ENCODE data around the gene NCAPD3.
"Not testable (repeated sequence)": the region's sequence is repeated elsewhere in the genome, so short reads cannot be mapped to it uniquely, and the experiment has no call there.

The NCAPD3 gene, protein sequence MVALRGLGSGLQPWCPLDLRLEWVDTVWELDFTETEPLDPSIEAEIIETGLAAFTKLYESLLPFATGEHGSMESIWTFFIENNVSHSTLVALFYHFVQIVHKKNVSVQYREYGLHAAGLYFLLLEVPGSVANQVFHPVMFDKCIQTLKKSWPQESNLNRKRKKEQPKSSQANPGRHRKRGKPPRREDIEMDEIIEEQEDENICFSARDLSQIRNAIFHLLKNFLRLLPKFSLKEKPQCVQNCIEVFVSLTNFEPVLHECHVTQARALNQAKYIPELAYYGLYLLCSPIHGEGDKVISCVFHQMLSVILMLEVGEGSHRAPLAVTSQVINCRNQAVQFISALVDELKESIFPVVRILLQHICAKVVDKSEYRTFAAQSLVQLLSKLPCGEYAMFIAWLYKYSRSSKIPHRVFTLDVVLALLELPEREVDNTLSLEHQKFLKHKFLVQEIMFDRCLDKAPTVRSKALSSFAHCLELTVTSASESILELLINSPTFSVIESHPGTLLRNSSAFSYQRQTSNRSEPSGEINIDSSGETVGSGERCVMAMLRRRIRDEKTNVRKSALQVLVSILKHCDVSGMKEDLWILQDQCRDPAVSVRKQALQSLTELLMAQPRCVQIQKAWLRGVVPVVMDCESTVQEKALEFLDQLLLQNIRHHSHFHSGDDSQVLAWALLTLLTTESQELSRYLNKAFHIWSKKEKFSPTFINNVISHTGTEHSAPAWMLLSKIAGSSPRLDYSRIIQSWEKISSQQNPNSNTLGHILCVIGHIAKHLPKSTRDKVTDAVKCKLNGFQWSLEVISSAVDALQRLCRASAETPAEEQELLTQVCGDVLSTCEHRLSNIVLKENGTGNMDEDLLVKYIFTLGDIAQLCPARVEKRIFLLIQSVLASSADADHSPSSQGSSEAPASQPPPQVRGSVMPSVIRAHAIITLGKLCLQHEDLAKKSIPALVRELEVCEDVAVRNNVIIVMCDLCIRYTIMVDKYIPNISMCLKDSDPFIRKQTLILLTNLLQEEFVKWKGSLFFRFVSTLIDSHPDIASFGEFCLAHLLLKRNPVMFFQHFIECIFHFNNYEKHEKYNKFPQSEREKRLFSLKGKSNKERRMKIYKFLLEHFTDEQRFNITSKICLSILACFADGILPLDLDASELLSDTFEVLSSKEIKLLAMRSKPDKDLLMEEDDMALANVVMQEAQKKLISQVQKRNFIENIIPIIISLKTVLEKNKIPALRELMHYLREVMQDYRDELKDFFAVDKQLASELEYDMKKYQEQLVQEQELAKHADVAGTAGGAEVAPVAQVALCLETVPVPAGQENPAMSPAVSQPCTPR (N-terminal part only)

DNA sequence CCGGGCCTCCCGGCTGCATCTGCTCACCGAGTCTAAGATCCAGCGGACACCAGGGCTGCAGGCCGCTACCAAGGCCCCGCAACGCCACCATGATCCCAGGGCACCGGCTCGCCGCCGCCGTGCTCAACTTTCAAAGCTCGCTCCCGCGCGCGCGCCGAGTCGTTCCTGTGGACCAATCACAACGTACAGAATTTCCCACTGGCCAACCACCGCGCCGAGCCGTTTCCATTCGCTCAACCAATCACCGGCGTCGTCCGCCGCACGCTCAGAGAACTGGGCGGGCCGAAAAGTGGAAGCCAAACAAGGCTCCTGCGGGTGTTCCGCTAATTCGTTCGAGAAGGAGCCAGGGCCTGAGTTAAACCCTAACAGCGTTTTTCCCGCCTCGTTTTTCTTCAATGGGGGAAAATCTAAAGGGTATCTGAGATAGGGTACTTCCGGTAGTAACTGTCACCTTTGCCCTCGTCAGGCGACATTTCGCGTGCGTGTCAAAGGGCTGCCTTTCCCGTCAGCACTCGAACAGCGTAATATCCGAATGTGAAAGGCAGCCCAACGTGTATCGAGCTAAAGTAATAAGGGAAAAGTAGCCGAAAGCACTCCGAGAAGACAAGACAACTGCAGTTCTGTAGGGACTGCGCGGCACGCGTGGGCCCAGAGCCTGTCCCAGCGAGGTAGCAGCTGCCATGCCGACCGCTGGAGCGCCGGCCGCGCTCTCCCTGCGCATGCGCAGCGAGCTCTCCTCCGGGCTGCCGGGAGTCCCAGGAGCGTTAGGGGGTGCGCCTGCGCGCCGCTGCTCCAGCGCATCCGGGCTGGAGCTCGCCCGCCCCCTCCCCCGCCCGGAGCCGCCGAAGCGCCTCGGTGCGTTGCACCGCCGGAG, at the start of gene NCAPD3, which contains the start of gene VPS26B:
NCAPD3 (minus strand) TSS at position 132 of the 874 bp plus-strand sequence; CDS start at position 91, 41 bp downstream.
VPS26B (plus strand) TSS at position 836 of the 874 bp plus-strand sequence. CDS start 452 bp downstream, outside the sequence.
- DNase-seq (ENCODE audit: low read depth in 2 of 2), result peak; percentile 89 to 94

DNA sequence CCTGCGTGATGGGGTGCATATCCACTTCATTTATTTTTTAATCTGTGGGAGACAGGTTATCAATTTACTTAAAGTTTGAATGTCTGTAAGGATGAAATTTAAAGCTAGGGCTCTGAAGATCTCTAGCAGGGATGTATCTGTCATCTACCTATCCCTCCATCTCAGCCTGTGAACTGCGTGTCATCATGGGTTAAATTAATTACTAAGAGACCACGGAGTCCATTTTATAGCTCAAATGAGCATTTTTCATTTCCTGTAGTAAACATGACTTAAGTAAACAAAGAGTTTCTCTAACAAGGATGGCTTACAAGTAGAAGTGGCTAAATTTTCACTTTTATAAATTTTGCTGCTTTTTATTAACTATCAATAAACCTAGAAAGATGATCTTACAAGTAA, 49.5 kb upstream of the NCAPD3 start:
- DNase-seq (ENCODE audit: low read depth in 2 of 2), result no peak

DNA sequence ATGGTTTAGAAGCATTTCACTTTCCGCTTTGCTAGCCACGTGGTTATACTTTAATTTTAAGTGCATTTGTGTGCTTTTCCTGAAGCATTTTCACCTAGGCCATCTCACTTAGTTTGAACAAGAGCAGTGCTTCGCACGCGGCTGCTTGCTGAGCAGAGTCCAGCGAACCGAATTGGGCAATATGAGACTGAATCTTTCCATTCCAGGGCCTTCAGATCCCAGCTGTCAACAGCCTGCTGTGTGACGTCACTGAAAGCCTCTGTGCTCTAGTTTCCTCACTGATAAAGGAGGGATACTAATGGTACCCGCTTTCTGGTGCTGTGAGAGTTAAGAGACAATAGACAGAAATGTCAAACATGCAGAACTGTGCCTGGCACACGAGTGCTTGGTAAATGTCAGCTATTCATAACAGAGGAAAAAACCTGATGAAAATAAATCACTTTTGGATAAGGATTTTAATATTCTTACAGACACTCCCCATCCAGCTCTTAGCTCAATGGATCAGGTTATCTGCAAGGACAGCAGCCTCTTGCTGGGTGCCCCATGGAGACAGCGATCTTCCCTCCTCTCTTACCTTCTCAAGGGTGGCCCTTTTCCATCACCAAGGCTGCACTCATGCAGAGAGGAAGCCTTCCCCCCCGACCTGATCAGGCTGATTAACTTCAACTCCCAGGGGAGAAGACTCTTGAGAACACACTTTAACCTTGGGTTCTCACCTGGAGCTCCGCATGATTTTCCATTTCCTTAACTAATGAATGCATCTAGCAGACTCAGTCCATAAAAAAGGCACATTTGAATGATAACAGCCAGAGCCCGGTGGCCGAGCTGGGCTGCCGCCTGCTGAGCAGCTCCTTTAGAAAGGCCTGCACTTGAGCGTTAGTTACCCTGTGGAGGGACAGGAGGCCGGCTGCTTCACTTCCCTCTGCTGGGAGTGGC, 48.9 kb upstream of the NCAPD3 start:
- no peak for DNase-seq (ENCODE audit: low read depth in 2 of 2)

GRCh38 chr11:134271978-134272377, 48.2 kb upstream of the NCAPD3 start:
- no peak for DNase-seq (ENCODE audit: low read depth in 2 of 2)

DNA sequence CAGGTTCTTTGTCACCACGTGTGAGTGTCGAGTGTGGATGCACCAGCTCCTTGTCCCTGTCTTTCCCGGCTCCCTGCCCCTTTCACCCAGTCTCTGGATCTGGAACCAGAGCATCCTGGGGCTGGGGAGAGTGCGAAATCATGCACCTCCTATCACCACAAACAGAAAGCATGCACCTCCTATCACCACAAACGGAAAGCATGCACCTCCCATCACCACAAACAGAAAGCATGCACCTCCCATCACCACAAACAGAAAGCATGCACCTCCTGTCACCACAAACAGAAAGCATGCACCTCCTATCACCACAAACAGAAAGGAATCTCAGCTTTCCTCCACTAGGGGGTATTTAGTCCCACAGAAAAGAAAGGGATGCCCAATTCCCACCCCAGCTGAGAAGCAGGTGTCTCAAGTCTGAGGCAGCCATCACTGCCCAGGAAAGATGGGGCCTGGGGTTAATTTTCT, 46.5 kb upstream of the NCAPD3 start:
- DNase-seq (ENCODE audit: low read depth in 2 of 2), result no peak

GRCh38 chr11:134267966-134268365, 44.2 kb upstream of the NCAPD3 start:
- DNase-seq (ENCODE audit: low read depth in 2 of 2), result no peak

DNA sequence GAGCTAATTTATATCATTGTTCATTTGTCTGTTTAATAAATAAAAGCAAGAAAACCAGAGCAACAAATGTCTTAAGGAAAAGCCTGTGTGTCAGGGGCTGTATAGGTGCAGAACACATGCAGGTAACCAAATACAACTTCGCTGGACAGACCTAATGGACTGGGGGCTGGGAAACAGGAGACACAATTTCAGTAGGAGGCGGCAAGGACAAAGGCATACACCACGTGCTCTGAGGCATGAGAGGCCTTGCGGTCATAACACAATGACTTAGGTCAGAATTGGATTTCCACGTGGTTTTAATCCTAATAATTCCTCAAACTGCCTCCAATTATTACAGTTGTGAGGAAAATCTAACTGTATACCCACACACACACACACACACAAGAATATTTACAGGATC, 43.7 kb upstream of the NCAPD3 start:
- DNase-seq (ENCODE audit: low read depth in 2 of 2), result no peak

DNA sequence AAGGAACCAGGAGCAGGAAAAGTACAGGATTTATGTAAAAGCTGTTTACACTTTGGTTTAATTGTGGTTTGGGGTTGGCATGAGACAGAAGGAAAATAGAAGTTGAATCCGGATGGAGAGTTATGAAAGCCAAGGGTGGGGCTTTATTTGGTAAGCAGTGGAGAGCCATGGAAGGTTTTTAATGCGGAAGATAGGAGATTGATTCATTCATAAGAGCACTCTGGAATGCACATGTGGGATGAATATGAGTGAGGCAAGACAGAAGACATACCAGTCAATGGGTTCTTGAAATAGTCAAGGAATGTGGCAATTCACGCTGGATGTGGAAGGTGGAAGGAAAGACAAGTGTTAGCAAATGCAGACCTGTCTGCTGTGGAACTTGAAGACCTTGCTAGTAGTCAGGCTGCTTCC, 43.1 kb upstream of the NCAPD3 start:
- no peak for DNase-seq (ENCODE audit: low read depth in 2 of 2)

DNA sequence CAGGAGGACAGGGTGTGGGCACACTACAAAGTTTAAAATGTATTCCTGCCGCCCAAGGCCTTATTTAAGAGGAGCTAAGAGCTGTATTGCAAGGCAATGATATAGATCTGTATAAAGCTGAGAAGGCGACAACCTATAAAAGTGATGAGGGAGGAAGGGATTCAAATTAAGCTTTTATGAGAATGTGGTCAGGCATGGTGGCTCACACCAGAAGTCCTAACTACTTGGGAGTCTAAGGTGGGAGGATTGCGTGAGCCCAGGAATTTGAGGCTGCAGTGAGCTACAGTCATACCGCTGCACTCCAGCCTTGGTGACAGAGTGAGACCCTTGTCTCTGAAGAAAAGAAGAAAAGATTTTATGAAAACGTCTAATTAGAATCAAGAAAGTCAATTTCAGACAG, 42.7 kb upstream of the NCAPD3 start:
- DNase-seq (ENCODE audit: low read depth in 2 of 2), result no peak

DNA sequence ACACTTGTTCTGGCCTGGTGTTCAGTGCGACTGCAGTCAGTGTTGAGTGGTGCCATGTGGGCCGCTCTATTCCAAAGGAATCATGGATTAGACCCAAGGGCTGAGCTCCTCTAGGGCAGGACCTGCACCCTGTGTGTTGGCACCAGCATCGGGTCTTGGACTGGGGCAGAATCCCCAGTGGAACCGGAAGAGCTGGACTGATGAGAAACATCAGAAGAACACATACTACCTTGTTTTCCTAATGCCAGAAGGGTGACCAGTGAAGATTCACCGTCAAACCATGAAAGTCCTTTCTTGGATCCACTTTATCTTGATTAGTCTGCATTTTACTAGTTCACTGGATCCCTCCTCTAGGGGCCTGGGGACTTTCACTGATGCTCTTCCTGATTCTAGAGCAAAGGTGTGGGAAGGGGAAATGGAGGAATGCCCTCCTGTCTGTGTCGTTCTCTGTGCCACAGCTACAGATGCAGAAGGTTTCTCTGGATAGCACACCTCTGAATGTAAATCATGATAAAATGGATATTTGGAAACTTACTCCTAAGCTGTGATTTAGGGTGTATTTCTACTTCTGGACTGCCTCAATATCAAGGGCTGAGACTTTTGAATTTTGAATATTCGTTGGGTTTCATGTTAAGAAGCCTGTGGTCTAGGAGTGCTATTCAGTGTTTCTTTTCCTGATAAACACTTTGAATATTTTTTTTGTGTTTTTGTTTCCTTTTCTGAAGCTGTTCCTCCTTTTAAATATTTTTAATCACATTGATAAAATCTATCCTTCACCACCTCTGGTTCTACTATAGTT, 41.4 kb upstream of the NCAPD3 start:
- no peak for DNase-seq (ENCODE audit: low read depth in 2 of 2)

- no peak for DNase-seq (ENCODE audit: low read depth in 2 of 2)
These were observed 38.1 kb upstream of the NCAPD3 start for GRCh38 chr11:134261626-134262488.

- no peak for DNase-seq (ENCODE audit: low read depth in 2 of 2)
These were observed 37.2 kb upstream of the NCAPD3 start for GRCh38 chr11:134260983-134261382.

DNA sequence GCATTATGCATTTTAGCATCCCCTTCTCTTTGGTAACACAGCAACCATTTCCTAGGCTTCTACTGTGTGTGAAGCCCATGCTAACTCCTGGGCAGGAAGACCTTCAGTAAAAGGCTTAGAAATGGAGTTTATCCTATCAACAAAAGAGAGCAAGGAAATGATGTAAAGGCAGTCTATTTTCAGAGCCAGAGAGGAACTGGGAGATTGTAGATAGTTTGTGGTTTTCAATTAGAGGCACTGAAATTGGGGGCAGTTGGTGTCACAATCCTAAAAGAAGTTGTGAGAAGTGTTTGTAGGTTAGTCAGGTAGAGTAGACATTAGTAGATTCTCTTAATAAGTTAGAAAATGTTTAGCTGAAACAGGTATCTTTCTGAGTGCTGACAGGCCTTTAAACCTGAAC, 36.7 kb upstream of the NCAPD3 start:
- DNase-seq (ENCODE audit: low read depth in 2 of 2), result no peak

GRCh38 chr11:134258577-134258976, 34.8 kb upstream of the NCAPD3 start:
- no peak for DNase-seq (ENCODE audit: low read depth in 2 of 2)

GRCh38 chr11:134257101-134257500, 33.3 kb upstream of the NCAPD3 start:
- no peak for DNase-seq (ENCODE audit: low read depth in 2 of 2)

GRCh38 chr11:134255184-134255561, 31.4 kb upstream of the NCAPD3 start:
- not testable (repeated sequence) for DNase-seq (ENCODE audit: low read depth in 2 of 2)

GRCh38 chr11:134254433-134255183, 30.8 kb upstream of the NCAPD3 start:
- no peak for DNase-seq (ENCODE audit: low read depth in 2 of 2)

Measured in stimulated activated CD8-positive, alpha-beta memory T cell treated with anti-CD3 and anti-CD28 coated beads, Interleukin-2, amount 100 ng/mL, for 1 hour (primary cell).